Measurements from ENCODE around the gene LKAAEAR1. TPM values are rescaled to one million over a fixed set of nuclear protein-coding genes. Genes with fewer than 3 reads are reported as not detected.

LKAAEAR1 gene
- total and polyA plus RNA-seq, 12 donors, result 0.12 TPM; not detected in 11

- DNase-seq (no peak), ATAC-seq (no peak)
- Histone ChIP-seq H3K27me3 (peaks cover 6 to 80% (median 40%) of the 10 kb centered on the region in 7 donors), H3K9me3 (no peaks in the 10 kb centered on the region), H3K36me3 (peaks cover 0 to 6% (median 0%) of the 10 kb centered on the region in 9 donors), H3K27ac (peak overlapping the region; percentile 77 to 98 (median 92)), H3K4me1 (peaks cover 6 to 80% (median 51%) of the 10 kb centered on the region in 9 donors), H3K4me3 (peak overlapping the region in 7 of 10 donors; percentile 8 to 75 (median 23))
- no peak for TF ChIP-seq CTCF (IDR thresholded peaks at IDR 0.05)
- intact Hi-C loops (cut with DNase I), result loop anchor here in 2 of 10 donors (5.0 to 10.0 kb wide), 2 partner anchors 366 to 418 kb away; no protein-coding TSS in a partner anchor
- WGBS, 2 donors, result 74 to 75% methylated on average over 33 of the region's 33 CpGs
Measured at GRCh38 chr20:64052987-64053840, 31.0 kb downstream of the LKAAEAR1 start.

GRCh38 chr20:64052326-64052722 lies 31.9 kb downstream of the LKAAEAR1 start:
- peaks cover 6 to 72% (median 42%) of the 10 kb centered on the region in 9 donors for H3K4me1 ChIP-seq
- peak overlapping the region in 5 of 10 donors; percentile 3 to 75 (median 22) for H3K4me3 ChIP-seq
- H3K9me3 ChIP-seq, result no peaks in the 10 kb centered on the region
- no peak for ATAC-seq
- peaks cover 6 to 86% (median 48%) of the 10 kb centered on the region in 7 donors for H3K27me3 ChIP-seq
- peak overlapping the region; percentile 77 to 98 (median 92) for H3K27ac ChIP-seq
- DNase-seq, result no peak
- intact Hi-C loops (cut with DNase I), result loop anchor here in 2 of 10 donors (5.0 to 10.0 kb wide), 2 partner anchors 365 to 418 kb away; no protein-coding TSS in a partner anchor
- WGBS, 2 donors, result 70 to 80% methylated on average over 10 of the region's 10 CpGs
- peaks cover 0 to 15% (median 5%) of the 10 kb centered on the region in 9 donors for H3K36me3 ChIP-seq
- TF ChIP-seq CTCF (IDR thresholded peaks at IDR 0.05), result no peak

- Histone ChIP-seq H3K4me3 (peak overlapping the region in 7 of 10 donors; percentile 52 to 78 (median 66)), H3K36me3 (peaks cover 0 to 21% (median 5%) of the 10 kb centered on the region in 9 donors), H3K9me3 (no peaks in the 10 kb centered on the region), H3K27ac (peak overlapping the region; percentile 77 to 98 (median 92)), H3K27me3 (peaks cover 6 to 86% (median 52%) of the 10 kb centered on the region in 7 donors), H3K4me1 (peaks cover 6 to 66% (median 40%) of the 10 kb centered on the region in 9 donors)
- 62 to 67% methylated on average over 15 of the region's 15 CpGs for WGBS, 2 donors
- peak; percentile 31 to 73 (median 66) for ATAC-seq
- no peak for TF ChIP-seq CTCF (IDR thresholded peaks at IDR 0.05)
- intact Hi-C loops (cut with DNase I), result loop anchor here in 2 of 10 donors (5.0 to 10.0 kb wide), 2 partner anchors 364 to 417 kb away; no protein-coding TSS in a partner anchor
- peak; percentile 81 to 88 for DNase-seq
Measured at GRCh38 chr20:64051561-64052325, 32.5 kb downstream of the LKAAEAR1 start.

- Histone ChIP-seq H3K36me3 (peaks cover 0 to 26% (median 5%) of the 10 kb centered on the region in 9 donors), H3K4me1 (peaks cover 6 to 59% (median 35%) of the 10 kb centered on the region in 9 donors), H3K27me3 (peaks cover 6 to 87% (median 48%) of the 10 kb centered on the region in 7 donors), H3K9me3 (no peaks in the 10 kb centered on the region), H3K27ac (peak overlapping the region; percentile 77 to 98 (median 92)), H3K4me3 (peak overlapping the region in 9 of 10 donors; percentile 18 to 78 (median 61))
- WGBS, 2 donors, result 66 to 71% methylated on average over 11 of the region's 11 CpGs
- intact Hi-C loops (cut with DNase I), result loop anchor here in 2 of 10 donors (5.0 to 10.0 kb wide), 2 partner anchors 364 to 416 kb away; no protein-coding TSS in a partner anchor
- DNase-seq (no peak), ATAC-seq (no peak)
- no peak for TF ChIP-seq CTCF (IDR thresholded peaks at IDR 0.05)
Measured at GRCh38 chr20:64051033-64051452, 33.2 kb downstream of the LKAAEAR1 start.

All from heart right ventricle (tissue), 16 donors.